ENCODE data around the gene C3orf49. TPM values are rescaled to one million over a fixed set of nuclear protein-coding genes. Genes with fewer than 3 reads are reported as not detected.
A peak's percentile ranks its signal among the peaks of the same experiment; 100 is the strongest.

Gene C3orf49
- total RNA-seq, 5 donors from 2014 or later (not counting 1 experiment from before 2014, with no cell fraction given): not detected

- H3K4me3 Mint-ChIP-seq: no peak overlapping the region
- Histone ChIP-seq H3K4me3 (ENCODE audit: control insufficient read depth in 1 of 2, extremely low read depth in 1 of 2, low read length in 1 of 2) (no peak overlapping the region), H3K27me3 (replicated peaks in 1 of 2; ENCODE audit: control insufficient read depth in 2 of 2, extremely low read depth in 1 of 2, insufficient read depth in 2 of 2, low read length in 1 of 2) (no peaks in the 10 kb centered on the region), H3K4me1 (ENCODE audit: control insufficient read depth in 1 of 2, extremely low read depth in 1 of 2, insufficient read depth in 2 of 2, low read length in 2 of 2) (no peaks in the 10 kb centered on the region), H3K36me3 (ENCODE audit: control insufficient read depth in 2 of 2, extremely low read depth in 1 of 2, insufficient read depth in 1 of 2, low read length in 1 of 2) (no peaks in the 10 kb centered on the region), H3K27ac (ENCODE audit: low read length) (no peak overlapping the region), H3K9me3 (no peaks in the 10 kb centered on the region)
- H3K9me3 Mint-ChIP-seq: no peaks in the 10 kb centered on the region
- ChIA-PET CTCF (no interaction called here), POLR2A (no interaction called here)
- no peaks in the 10 kb centered on the region for H3K27me3 Mint-ChIP-seq
- peaks cover 5% of the 10 kb centered on the region for H3K36me3 Mint-ChIP-seq
- WGBS (ENCODE audit: insufficient coverage): 100% methylated on average over 2 of the region's 5 CpGs
- no peak overlapping the region for H3K27ac Mint-ChIP-seq
- no peak for DNase-seq
- H3K4me1 Mint-ChIP-seq: peaks cover 25 to 59% (median 52%) of the 10 kb centered on the region in 3 donors
- ATAC-seq (replicated peaks in 1 of 4): no peak
These were observed 72.4 kb downstream of the C3orf49 start for GRCh38 chr3:63891518-63891917.

GRCh38 chr3:63892773-63893352, 73.8 kb downstream of the C3orf49 start:
- no peaks in the 10 kb centered on the region for H3K27me3 ChIP-seq (replicated peaks in 1 of 2; ENCODE audit: control insufficient read depth in 2 of 2, extremely low read depth in 1 of 2, insufficient read depth in 2 of 2, low read length in 1 of 2)
- no peaks in the 10 kb centered on the region for H3K36me3 ChIP-seq (ENCODE audit: control insufficient read depth in 2 of 2, extremely low read depth in 1 of 2, insufficient read depth in 1 of 2, low read length in 1 of 2)
- ChIA-PET CTCF (no interaction called here), POLR2A (interaction anchor here in 1 of 2 donors (0.5 to 0.8 kb wide), 2 partner anchors 17 to 21 kb away, joined by 3 read pairs; no protein-coding TSS in a partner anchor)
- no peak overlapping the region for H3K4me3 ChIP-seq (ENCODE audit: control insufficient read depth in 1 of 2, extremely low read depth in 1 of 2, low read length in 1 of 2)
- Mint-ChIP-seq H3K4me1 (peaks cover 27 to 63% (median 50%) of the 10 kb centered on the region in 3 donors), H3K27ac (no peak overlapping the region), H3K27me3 (no peaks in the 10 kb centered on the region), H3K36me3 (peaks cover 7% of the 10 kb centered on the region), H3K4me3 (no peak overlapping the region), H3K9me3 (no peaks in the 10 kb centered on the region)
- no peak overlapping the region for H3K27ac ChIP-seq (ENCODE audit: low read length)
- WGBS (ENCODE audit: insufficient coverage): no CpG with 5 or more reads among the region's 1 CpG
- H3K9me3 ChIP-seq: no peaks in the 10 kb centered on the region
- no peak for DNase-seq
- H3K4me1 ChIP-seq (ENCODE audit: control insufficient read depth in 1 of 2, extremely low read depth in 1 of 2, insufficient read depth in 2 of 2, low read length in 2 of 2): no peaks in the 10 kb centered on the region
- no peak for ATAC-seq (replicated peaks in 1 of 4)

GRCh38 chr3:63895422-63896189, 76.5 kb downstream of the C3orf49 start:
- no peaks in the 10 kb centered on the region for H3K27me3 ChIP-seq (replicated peaks in 1 of 2; ENCODE audit: control insufficient read depth in 2 of 2, extremely low read depth in 1 of 2, insufficient read depth in 2 of 2, low read length in 1 of 2)
- no peak overlapping the region for H3K4me3 ChIP-seq (ENCODE audit: control insufficient read depth in 1 of 2, extremely low read depth in 1 of 2, low read length in 1 of 2)
- peaks cover 22% of the 10 kb centered on the region for H3K36me3 Mint-ChIP-seq
- H3K4me3 Mint-ChIP-seq: no peak overlapping the region
- POLR2A ChIA-PET: interaction anchor here (0.6 to 0.9 kb wide), 2 partner anchors 12 to 75 kb away, joined by 3 to 4 read pairs; no protein-coding TSS in a partner anchor
- H3K36me3 ChIP-seq (ENCODE audit: control insufficient read depth in 2 of 2, extremely low read depth in 1 of 2, insufficient read depth in 1 of 2, low read length in 1 of 2): peaks cover 3 to 17% of the 10 kb centered on the region in 2 donors
- peaks cover 37 to 69% (median 55%) of the 10 kb centered on the region in 3 donors for H3K4me1 Mint-ChIP-seq
- DNase-seq (no peak), ATAC-seq (replicated peaks in 1 of 4) (no peak)
- H3K27me3 Mint-ChIP-seq: no peaks in the 10 kb centered on the region
- CTCF ChIA-PET: interaction anchor here (0.6 to 1.0 kb wide), 4 partner anchors 33 to 82 kb away, joined by 3 to 6 read pairs (median 4); no protein-coding TSS in a partner anchor
- no peak overlapping the region for H3K27ac ChIP-seq (ENCODE audit: low read length)
- no peaks in the 10 kb centered on the region for H3K4me1 ChIP-seq (ENCODE audit: control insufficient read depth in 1 of 2, extremely low read depth in 1 of 2, insufficient read depth in 2 of 2, low read length in 2 of 2)
- no peaks in the 10 kb centered on the region for H3K9me3 Mint-ChIP-seq
- no peaks in the 10 kb centered on the region for H3K9me3 ChIP-seq
- WGBS (ENCODE audit: insufficient coverage): 100% methylated on average over 1 of the region's 5 CpGs
- H3K27ac Mint-ChIP-seq: peak overlapping the region; percentile 67 to 77

- H3K4me3 ChIP-seq (ENCODE audit: control insufficient read depth in 1 of 2, extremely low read depth in 1 of 2, low read length in 1 of 2): no peak overlapping the region
- no peaks in the 10 kb centered on the region for H3K27me3 Mint-ChIP-seq
- H3K27ac ChIP-seq (ENCODE audit: low read length): no peak overlapping the region
- no peaks in the 10 kb centered on the region for H3K27me3 ChIP-seq (replicated peaks in 1 of 2; ENCODE audit: control insufficient read depth in 2 of 2, extremely low read depth in 1 of 2, insufficient read depth in 2 of 2, low read length in 1 of 2)
- ATAC-seq (replicated peaks in 1 of 4) (no peak), DNase-seq (no peak)
- H3K4me1 Mint-ChIP-seq: peaks cover 37 to 68% (median 54%) of the 10 kb centered on the region in 3 donors
- H3K27ac Mint-ChIP-seq: peak overlapping the region; percentile 2 to 56
- no peaks in the 10 kb centered on the region for H3K4me1 ChIP-seq (ENCODE audit: control insufficient read depth in 1 of 2, extremely low read depth in 1 of 2, insufficient read depth in 2 of 2, low read length in 2 of 2)
- H3K9me3 ChIP-seq: no peaks in the 10 kb centered on the region
- no CpG with 5 or more reads among the region's 1 CpG for WGBS (ENCODE audit: insufficient coverage)
- H3K36me3 Mint-ChIP-seq: peaks cover 26% of the 10 kb centered on the region
- POLR2A ChIA-PET: interaction anchor here in 1 of 2 donors (0.5 kb wide), 1 partner anchor 34 kb away, joined by 4 read pairs; no protein-coding TSS in a partner anchor
- peaks cover 3 to 22% of the 10 kb centered on the region in 2 donors for H3K36me3 ChIP-seq (ENCODE audit: control insufficient read depth in 2 of 2, extremely low read depth in 1 of 2, insufficient read depth in 1 of 2, low read length in 1 of 2)
- CTCF ChIA-PET: interaction anchor here (0.7 to 1.0 kb wide), 2 partner anchors 65 to 81 kb away, joined by 3 to 4 read pairs; no protein-coding TSS in a partner anchor
- no peak overlapping the region for H3K4me3 Mint-ChIP-seq
- no peaks in the 10 kb centered on the region for H3K9me3 Mint-ChIP-seq
These were observed 77.4 kb downstream of the C3orf49 start for GRCh38 chr3:63896332-63897030.

Other genes with a start within 250 kb of the C3orf49 start
- not detected for gene SNTN, start 166.6 kb upstream of the C3orf49 start, total RNA-seq
- gene THOC7, start 44.5 kb downstream of the C3orf49 start, total RNA-seq: 10 to 100 TPM; 30.9 to 36.9 (median 33.1) TPM
- gene ATXN7, start 44.6 kb downstream of the C3orf49 start, total RNA-seq: 100 to 1,000 TPM; 110 to 231 (median 123) TPM
- 1 to 10 TPM in 1 of 5 donors, not detected in 4; 5.7 TPM for gene SCAANT1, start 93.1 kb downstream of the C3orf49 start, total RNA-seq
- gene PSMD6, start 204.2 kb downstream of the C3orf49 start, total RNA-seq: 10 to 100 TPM; 60.2 to 95.4 (median 73.2) TPM

Measured in T-cell (primary cell).